Measurements from ENCODE around the gene ABCA1. TPM values are rescaled to one million over a fixed set of nuclear protein-coding genes. Genes with fewer than 3 reads are reported as not detected.
A peak's percentile ranks its signal among the peaks of the same experiment; 100 is the strongest.

ABCA1 gene
- total RNA-seq, 2 donors from 2014 or later: 4.9 to 5.0 TPM

- Mint-ChIP-seq H3K27ac (no peak overlapping the region), H3K27me3 (peaks cover 0 to 12% of the 10 kb centered on the region in 2 donors), H3K36me3 (no peaks in the 10 kb centered on the region), H3K4me1 (ENCODE audit: low read depth in 2 of 2) (no peaks in the 10 kb centered on the region), H3K9me3 (no peaks in the 10 kb centered on the region), H3K4me3 (no peak overlapping the region)
- ATAC-seq (peak in 1 of 2 donors; percentile 17), DNase-seq (ENCODE audit: low spot score) (no peak)
Measured at GRCh38 chr9:104820336-104820735, 107.6 kb downstream of the ABCA1 start.

- no peak overlapping the region for H3K4me3 Mint-ChIP-seq
- DNase-seq (ENCODE audit: low spot score) (no peak), ATAC-seq (no peak)
- no peak overlapping the region for H3K27ac Mint-ChIP-seq
- H3K4me1 Mint-ChIP-seq (ENCODE audit: low read depth in 2 of 2): no peaks in the 10 kb centered on the region
- H3K27me3 Mint-ChIP-seq: peaks cover 0 to 12% of the 10 kb centered on the region in 2 donors
- no peaks in the 10 kb centered on the region for H3K9me3 Mint-ChIP-seq
- H3K36me3 Mint-ChIP-seq: no peaks in the 10 kb centered on the region
Measured at GRCh38 chr9:104819033-104819432, 108.9 kb downstream of the ABCA1 start.

GRCh38 chr9:104817437-104817836, 110.5 kb downstream of the ABCA1 start:
- no peaks in the 10 kb centered on the region for H3K4me1 Mint-ChIP-seq (ENCODE audit: low read depth in 2 of 2)
- H3K9me3 Mint-ChIP-seq: no peaks in the 10 kb centered on the region
- H3K36me3 Mint-ChIP-seq: no peaks in the 10 kb centered on the region
- no peaks in the 10 kb centered on the region for H3K27me3 Mint-ChIP-seq
- ATAC-seq (no peak), DNase-seq (ENCODE audit: low spot score) (no peak)
- H3K4me3 Mint-ChIP-seq: no peak overlapping the region
- no peak overlapping the region for H3K27ac Mint-ChIP-seq

- DNase-seq (ENCODE audit: low spot score) (no peak), ATAC-seq (no peak)
- Mint-ChIP-seq H3K27me3 (no peaks in the 10 kb centered on the region), H3K9me3 (no peaks in the 10 kb centered on the region), H3K4me1 (ENCODE audit: low read depth in 2 of 2) (no peaks in the 10 kb centered on the region), H3K4me3 (no peak overlapping the region), H3K27ac (no peak overlapping the region), H3K36me3 (no peaks in the 10 kb centered on the region)
Measured at GRCh38 chr9:104815851-104816565, 111.9 kb downstream of the ABCA1 start.

GRCh38 chr9:104810421-104811339, 117.3 kb downstream of the ABCA1 start:
- DNase-seq (ENCODE audit: low spot score) (no peak), ATAC-seq (peak in 1 of 2 donors; percentile 52)
- Mint-ChIP-seq H3K27me3 (no peaks in the 10 kb centered on the region), H3K4me3 (no peak overlapping the region), H3K9me3 (no peaks in the 10 kb centered on the region), H3K4me1 (ENCODE audit: low read depth in 2 of 2) (no peaks in the 10 kb centered on the region), H3K27ac (no peak overlapping the region), H3K36me3 (no peaks in the 10 kb centered on the region)

GRCh38 chr9:104808035-104808614, 119.8 kb downstream of the ABCA1 start:
- no peak for DNase-seq (ENCODE audit: low spot score)
- Mint-ChIP-seq H3K27ac (no peak overlapping the region), H3K27me3 (no peaks in the 10 kb centered on the region), H3K4me3 (no peak overlapping the region), H3K4me1 (ENCODE audit: low read depth in 2 of 2) (no peaks in the 10 kb centered on the region), H3K9me3 (no peaks in the 10 kb centered on the region), H3K36me3 (no peaks in the 10 kb centered on the region)
- no peak for ATAC-seq

- Mint-ChIP-seq H3K36me3 (no peaks in the 10 kb centered on the region), H3K27ac (no peak overlapping the region)
- no peak for DNase-seq (ENCODE audit: low spot score)
Measured at GRCh38 chr9:104805441-104805840, 122.5 kb downstream of the ABCA1 start.

GRCh38 chr9:104802906-104803305, 125.0 kb downstream of the ABCA1 start:
- Mint-ChIP-seq H3K36me3 (no peaks in the 10 kb centered on the region), H3K4me3 (no peak overlapping the region), H3K27ac (no peak overlapping the region), H3K4me1 (ENCODE audit: low read depth in 2 of 2) (no peaks in the 10 kb centered on the region), H3K9me3 (no peaks in the 10 kb centered on the region), H3K27me3 (no peaks in the 10 kb centered on the region)
- no peak for ATAC-seq
- DNase-seq (ENCODE audit: low spot score): no peak

More at GRCh38 chr9:104805441-104805840, 122.5 kb downstream of the ABCA1 start:
- no peaks in the 10 kb centered on the region for H3K4me1 Mint-ChIP-seq (ENCODE audit: low read depth in 2 of 2)
- no peaks in the 10 kb centered on the region for H3K9me3 Mint-ChIP-seq
- ATAC-seq: no peak
- H3K4me3 Mint-ChIP-seq: no peak overlapping the region
- no peaks in the 10 kb centered on the region for H3K27me3 Mint-ChIP-seq

GRCh38 chr9:104802110-104802509, 125.8 kb downstream of the ABCA1 start:
- Mint-ChIP-seq H3K27ac (no peak overlapping the region), H3K4me1 (ENCODE audit: low read depth in 2 of 2) (no peaks in the 10 kb centered on the region), H3K4me3 (no peak overlapping the region), H3K27me3 (no peaks in the 10 kb centered on the region), H3K36me3 (no peaks in the 10 kb centered on the region), H3K9me3 (no peaks in the 10 kb centered on the region)
- no peak for ATAC-seq
- no peak for DNase-seq (ENCODE audit: low spot score)

GRCh38 chr9:104800068-104800785, 127.7 kb downstream of the ABCA1 start:
- Mint-ChIP-seq H3K4me3 (no peak overlapping the region), H3K27me3 (peaks cover 0 to 4% of the 10 kb centered on the region in 2 donors), H3K27ac (no peak overlapping the region), H3K4me1 (ENCODE audit: low read depth in 2 of 2) (no peaks in the 10 kb centered on the region), H3K36me3 (no peaks in the 10 kb centered on the region), H3K9me3 (no peaks in the 10 kb centered on the region)
- ATAC-seq (no peak), DNase-seq (ENCODE audit: low spot score) (no peak)

GRCh38 chr9:104798209-104798995, 129.6 kb downstream of the ABCA1 start:
- ATAC-seq (no peak), DNase-seq (ENCODE audit: low spot score) (no peak)
- Mint-ChIP-seq H3K4me3 (no peak overlapping the region), H3K36me3 (no peaks in the 10 kb centered on the region), H3K4me1 (ENCODE audit: low read depth in 2 of 2) (no peaks in the 10 kb centered on the region), H3K9me3 (no peaks in the 10 kb centered on the region), H3K27ac (no peak overlapping the region), H3K27me3 (peaks cover 0 to 5% of the 10 kb centered on the region in 2 donors)

- Mint-ChIP-seq H3K4me1 (ENCODE audit: low read depth in 2 of 2) (no peaks in the 10 kb centered on the region), H3K36me3 (no peaks in the 10 kb centered on the region), H3K4me3 (no peak overlapping the region), H3K27me3 (peaks cover 0 to 5% of the 10 kb centered on the region in 2 donors), H3K27ac (no peak overlapping the region), H3K9me3 (no peaks in the 10 kb centered on the region)
- DNase-seq (ENCODE audit: low spot score) (no peak), ATAC-seq (no peak)
Measured at GRCh38 chr9:104795857-104796256, 132.1 kb downstream of the ABCA1 start.

GRCh38 chr9:104795082-104795481, 132.9 kb downstream of the ABCA1 start:
- no peak for ATAC-seq
- Mint-ChIP-seq H3K36me3 (no peaks in the 10 kb centered on the region), H3K27me3 (peaks cover 0 to 5% of the 10 kb centered on the region in 2 donors), H3K27ac (no peak overlapping the region), H3K4me1 (ENCODE audit: low read depth in 2 of 2) (no peaks in the 10 kb centered on the region), H3K4me3 (no peak overlapping the region), H3K9me3 (no peaks in the 10 kb centered on the region)
- no peak for DNase-seq (ENCODE audit: low spot score)

Data from natural killer cell treated with Interleukin-12 subunit alpha and Interleukin-12 subunit beta and Interleukin-15 and Interleukin-18, amount 100 ng/mL, for 72 hours (primary cell).